ENCODE measurements around the gene AMIGO3.
"Not testable (repeated sequence)": the region's sequence is repeated elsewhere in the genome, so short reads cannot be mapped to it uniquely, and the experiment has no call there.

Gene AMIGO3

DNA sequence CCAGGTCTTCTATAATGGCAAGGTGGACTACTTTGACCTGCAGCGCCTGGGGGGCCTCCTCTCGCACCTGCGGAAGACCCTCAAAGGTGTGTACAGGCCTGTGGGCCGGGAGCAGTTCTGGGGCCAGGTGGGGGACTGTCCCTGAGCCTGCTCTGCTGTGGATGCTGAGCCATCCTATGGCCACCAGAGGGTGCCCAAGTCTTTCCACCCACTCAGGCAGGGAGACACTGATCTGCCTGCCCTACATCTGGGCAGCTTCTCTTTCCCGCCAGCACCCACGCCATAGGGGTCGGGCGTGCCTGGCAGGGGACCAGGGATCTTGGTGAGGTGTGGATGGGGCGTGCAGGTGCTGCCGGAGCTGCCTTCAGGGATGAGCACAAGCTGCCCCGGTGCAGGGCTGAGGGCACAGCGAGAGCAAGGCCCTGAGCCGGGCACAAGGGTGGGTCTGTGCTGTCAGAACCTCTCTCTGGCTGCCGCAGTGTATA, 16.0 kb downstream of the AMIGO3 start:
- TF ChIP-seq, protein P1, sequence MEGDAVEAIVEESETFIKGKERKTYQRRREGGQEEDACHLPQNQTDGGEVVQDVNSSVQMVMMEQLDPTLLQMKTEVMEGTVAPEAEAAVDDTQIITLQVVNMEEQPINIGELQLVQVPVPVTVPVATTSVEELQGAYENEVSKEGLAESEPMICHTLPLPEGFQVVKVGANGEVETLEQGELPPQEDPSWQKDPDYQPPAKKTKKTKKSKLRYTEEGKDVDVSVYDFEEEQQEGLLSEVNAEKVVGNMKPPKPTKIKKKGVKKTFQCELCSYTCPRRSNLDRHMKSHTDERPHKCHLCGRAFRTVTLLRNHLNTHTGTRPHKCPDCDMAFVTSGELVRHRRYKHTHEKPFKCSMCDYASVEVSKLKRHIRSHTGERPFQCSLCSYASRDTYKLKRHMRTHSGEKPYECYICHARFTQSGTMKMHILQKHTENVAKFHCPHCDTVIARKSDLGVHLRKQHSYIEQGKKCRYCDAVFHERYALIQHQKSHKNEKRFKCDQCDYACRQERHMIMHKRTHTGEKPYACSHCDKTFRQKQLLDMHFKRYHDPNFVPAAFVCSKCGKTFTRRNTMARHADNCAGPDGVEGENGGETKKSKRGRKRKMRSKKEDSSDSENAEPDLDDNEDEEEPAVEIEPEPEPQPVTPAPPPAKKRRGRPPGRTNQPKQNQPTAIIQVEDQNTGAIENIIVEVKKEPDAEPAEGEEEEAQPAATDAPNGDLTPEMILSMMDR (IDR thresholded peaks at IDR 0.05): peak; percentile 87
- no peak for TF ChIP-seq ZFX (IDR thresholded peaks at IDR 0.05; ENCODE audit: borderline replicate concordance)
- no peak overlapping the region for H3K27ac ChIP-seq

DNA sequence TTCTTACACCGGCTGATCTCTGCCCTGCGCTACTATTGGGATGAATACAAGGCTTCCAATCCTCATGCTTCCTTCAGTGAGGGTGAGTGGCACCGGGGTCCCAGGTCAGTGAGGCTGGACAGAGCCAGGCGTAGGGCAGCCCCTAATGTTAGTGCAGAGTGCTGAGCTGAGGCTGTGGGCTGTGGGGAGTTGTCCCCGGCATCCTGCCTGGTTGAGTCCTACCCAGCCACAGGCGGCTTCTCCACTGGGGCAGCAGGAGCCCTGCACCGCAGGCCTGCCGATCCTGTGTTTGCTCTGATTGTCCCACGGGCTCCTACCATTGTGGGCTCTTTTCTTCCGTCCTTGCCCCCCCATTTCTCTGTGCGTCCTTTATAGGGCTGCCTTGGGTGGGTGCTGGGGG, 16.8 kb downstream of the AMIGO3 start:
- no peak overlapping the region for H3K27ac ChIP-seq
- no peak for TF ChIP-seq ZFX (IDR thresholded peaks at IDR 0.05; ENCODE audit: borderline replicate concordance)
- TF ChIP-seq, protein P1 (IDR thresholded peaks at IDR 0.05): no peak

DNA sequence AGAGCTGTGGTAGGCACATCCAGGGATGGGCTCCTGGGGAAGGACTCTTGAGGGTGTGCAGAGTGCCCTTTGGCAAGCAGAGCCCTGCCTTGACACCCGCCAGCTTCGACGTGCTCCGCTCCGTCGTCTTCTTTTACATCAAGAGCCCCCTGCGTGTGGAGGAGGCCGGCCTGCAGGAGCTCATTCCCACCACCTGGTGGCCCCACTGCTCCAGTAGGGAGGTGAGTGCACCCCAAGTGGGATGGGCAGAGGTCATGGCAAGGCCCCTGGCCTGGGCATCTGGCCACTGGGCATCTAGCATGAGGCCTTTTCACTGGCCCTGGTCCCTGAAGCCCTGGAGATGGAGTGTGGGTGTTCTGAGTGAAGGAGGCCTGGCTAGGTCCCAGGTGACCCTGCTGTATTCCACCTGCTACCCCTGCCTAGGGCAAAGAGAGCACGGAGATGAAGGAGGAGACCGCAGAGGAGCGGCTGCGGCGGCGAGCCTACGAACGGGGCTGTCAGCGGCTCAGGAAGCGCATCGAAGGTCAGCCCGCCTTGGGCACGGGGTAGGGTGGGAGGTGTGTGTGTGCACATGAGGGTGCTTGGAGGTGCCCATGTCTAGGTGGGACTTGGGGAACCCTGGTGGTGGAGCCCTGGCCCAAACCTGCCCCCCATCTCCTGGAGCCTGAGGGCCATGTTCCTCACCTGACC, 18.0 kb downstream of the AMIGO3 start:
- TF ChIP-seq, protein P1 (IDR thresholded peaks at IDR 0.05): peak; percentile 57
- no peak for TF ChIP-seq ZFX (IDR thresholded peaks at IDR 0.05; ENCODE audit: borderline replicate concordance)
- no peak overlapping the region for H3K27ac ChIP-seq

DNA sequence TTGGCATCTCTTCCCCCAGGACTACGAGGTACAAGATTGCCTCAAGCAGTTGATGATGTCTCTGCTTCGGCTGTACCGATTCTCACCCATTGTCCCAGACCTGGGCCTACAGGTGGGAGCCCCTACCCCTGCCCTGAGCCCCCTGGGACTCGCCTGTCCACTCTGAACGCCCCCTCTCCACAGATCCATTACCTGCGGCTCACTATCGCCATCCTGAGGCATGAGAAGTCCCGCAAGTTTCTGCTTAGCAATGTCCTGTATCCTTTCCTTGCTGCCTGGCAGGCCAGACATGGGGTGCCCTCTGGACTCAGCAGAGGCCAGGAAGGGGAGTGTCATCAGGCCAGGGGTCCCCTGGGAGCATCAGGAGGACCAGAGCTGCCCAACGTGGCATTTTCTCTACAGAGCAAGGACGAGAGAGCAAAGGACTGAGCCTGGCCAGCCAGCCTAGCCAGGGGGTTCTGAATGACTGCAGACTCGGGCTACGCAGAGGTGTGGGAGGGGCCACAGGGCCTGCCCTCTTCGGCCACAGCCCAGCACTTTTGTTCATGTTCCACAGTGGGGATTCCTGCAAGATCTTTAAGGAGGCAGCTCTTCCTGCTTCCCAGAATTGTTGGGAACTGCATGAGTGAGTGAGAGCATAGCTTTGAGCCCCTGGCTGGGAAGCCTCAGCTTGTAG, 18.9 kb downstream of the AMIGO3 start:
- H3K27ac ChIP-seq: no peak overlapping the region

DNA sequence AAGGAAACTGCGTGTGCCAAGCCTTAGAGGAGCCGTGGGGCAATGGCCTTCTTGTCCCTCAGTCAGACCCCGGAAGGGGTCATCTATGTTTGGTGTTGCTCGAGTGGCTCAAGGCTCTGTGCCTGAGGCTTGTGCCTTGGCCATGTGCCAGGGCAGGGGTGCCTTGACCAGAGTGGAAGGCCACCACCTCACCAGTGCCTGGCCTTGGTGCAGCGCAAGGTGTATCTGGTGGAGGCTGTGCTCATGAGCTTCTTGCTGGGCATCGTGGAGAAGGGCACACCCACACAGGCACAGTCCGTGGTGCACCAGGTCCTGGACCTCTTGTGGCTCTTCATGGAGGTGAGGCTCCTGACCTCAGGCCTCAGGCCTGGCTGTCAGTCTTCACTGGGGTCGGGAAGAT, 19.5 kb downstream of the AMIGO3 start:
- TF ChIP-seq, protein P1 (IDR thresholded peaks at IDR 0.05): no peak
- no peak for TF ChIP-seq ZFX (IDR thresholded peaks at IDR 0.05; ENCODE audit: borderline replicate concordance)
- H3K27ac ChIP-seq: no peak overlapping the region

More for the DNA sequence above, 18.9 kb downstream of the AMIGO3 start:
- TF ChIP-seq, protein P1 (IDR thresholded peaks at IDR 0.05): peak; percentile 30
- no peak for TF ChIP-seq ZFX (IDR thresholded peaks at IDR 0.05; ENCODE audit: borderline replicate concordance)

DNA sequence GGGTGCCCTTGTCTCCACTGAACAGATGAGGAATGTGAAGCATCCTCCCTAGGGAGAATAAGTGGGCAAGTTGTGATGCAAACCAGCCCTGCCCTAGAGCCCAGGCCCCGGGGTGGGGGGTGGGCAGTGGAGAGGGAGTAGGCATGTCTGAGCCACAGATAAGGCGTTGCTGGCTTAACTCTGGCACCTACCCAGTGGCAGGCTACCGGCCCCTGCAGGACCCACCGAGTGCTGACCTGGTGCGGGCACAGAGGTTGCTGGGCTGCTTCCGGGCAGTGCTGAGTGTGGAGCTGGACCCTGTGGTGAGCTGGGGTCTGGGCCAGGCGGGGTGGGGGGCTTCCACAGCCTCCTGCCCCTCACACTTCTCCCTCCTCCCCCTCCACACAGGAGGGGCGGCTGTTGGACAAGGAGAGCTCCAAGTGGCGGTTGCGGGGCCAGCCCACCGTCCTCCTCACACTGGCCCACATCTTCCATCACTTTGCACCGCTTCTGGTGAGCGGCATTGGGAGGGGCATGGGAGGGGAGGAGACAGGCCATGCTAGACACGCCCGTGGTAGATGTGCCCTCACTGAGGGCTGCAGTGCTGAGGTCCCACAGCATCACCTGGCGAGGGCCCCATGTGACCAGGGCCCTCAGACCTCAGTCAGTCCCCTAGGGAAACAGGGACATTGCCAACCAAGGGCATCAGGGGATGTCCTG, 20.1 kb downstream of the AMIGO3 start:
- TF ChIP-seq, protein P1 (IDR thresholded peaks at IDR 0.05): no peak
- no peak for TF ChIP-seq ZFX (IDR thresholded peaks at IDR 0.05; ENCODE audit: borderline replicate concordance)
- no peak overlapping the region for H3K27ac ChIP-seq

DNA sequence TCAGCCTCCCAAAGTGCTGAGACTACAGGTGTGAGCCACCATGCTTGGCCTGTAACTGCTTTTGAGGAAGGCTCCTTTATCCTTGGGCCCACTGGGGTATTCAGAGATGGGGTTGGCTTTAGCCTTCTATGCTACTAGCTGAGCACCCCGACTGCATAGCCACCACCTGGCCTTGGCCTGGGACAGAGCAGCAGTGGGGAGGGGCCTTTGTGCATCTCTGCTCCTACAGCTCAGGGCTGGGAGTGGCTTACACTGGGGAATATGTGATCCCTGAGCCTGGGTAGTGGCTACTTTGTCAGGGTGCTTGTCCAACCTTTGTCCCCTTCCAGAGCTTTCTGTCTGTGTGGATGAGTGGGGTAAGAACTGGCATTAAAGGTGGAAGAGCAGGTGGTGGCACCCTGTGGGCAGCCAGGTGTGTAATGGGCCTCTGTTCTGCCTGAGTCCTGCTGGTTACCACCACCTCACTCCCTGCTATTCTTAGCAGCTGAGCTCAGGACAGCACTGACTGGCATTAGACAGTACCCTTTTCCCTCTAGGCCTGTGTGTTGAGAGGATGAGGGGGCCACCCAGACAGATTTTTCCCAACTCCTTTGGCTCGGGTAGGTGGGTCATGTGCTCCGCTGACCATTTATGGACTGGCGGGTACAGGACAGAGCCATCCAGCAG, 24.0 kb downstream of the AMIGO3 start:
- H3K27ac ChIP-seq: not testable (repeated sequence)

DNA sequence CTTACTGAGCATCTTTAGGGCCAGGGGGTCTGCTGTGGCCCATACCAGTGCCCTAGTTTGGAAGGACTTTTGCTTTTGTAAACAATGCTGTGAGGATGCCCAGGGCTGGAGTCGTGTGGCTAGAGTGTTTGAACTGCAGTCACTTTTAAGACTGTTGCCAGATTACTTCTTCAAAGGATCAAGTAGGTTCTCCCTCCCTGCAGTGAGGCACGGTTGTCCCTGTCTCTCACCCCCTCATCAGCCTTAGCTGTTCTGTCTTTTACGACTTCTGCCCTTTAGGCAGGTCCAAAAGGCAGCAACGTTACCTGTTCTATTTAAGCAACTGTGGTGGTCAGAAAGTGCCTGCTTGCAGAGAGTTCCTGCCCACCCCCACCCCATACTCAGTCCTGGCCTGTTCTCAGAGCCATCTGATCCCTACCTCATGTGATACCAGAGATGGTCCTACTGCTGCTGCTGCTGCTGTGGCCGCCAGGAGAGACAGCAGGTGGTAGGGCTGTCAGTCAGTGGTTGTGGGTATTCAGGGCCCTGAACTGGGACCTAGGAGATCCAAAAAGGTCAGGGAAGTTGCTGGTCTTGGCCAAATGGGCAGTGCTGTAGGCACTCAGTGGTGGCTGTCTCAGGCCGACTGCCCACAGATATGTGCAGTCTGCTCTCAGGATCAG, 24.9 kb downstream of the AMIGO3 start:
- not testable (repeated sequence) for H3K27ac ChIP-seq

DNA sequence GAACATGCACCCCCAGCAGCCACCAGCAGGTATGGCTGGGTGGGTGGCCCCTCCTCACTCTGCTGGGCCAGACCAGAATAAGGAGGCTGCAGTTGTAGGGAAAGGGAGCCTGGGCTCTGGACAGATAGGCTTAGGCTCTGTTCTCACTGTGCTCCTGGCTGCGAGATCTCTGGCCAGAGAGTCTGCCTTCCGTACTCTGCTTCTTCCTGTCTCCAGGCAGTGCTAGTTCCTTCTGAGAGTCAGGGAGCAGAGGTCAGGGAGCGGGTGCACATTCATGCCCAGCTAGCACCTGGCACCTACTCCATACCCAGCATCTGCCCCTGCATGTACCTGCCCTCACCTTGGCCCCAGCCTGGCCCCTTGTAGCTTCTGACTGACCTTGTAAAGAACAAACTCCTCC, 28.0 kb downstream of the AMIGO3 start:
- H3K27ac ChIP-seq: not testable (repeated sequence)

DNA sequence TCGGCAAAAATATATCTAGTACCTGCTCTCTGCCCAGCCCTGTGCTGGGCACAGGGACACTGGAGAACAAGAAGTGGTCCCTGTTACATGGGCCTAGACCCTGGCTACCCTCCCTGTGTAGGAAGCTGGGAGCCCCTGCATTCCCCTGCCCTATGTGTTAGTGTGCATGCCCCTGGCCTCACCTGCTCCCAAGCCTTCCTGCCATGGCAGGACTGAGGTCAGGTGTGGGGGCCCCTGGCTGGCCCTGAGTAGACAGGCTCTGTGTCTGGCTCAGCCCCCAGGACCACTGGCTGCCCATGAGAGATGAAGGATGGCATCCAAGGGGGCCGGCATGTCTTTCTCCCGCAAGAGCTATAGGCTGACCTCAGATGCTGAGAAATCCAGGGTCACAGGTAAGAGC, 28.6 kb downstream of the AMIGO3 start:
- H3K27ac ChIP-seq: not testable (repeated sequence)
